GM18870 (cell line): Measurements from ENCODE around the gene TMEM106B.
"Not testable (repeated sequence)": the region's sequence is repeated elsewhere in the genome, so short reads cannot be mapped to it uniquely, and the experiment has no call there.

Source experiments
- ATAC-seq: cut with Tn5 transposase; IDR thresholded peaks from one replicate; pipeline ENCODE4 v1.9.1; 2021; ENCODE audit warnings: moderate library complexity; ENCODE audit not compliant: unreplicated experiment

Gene TMEM106B

GRCh38 chr7:12211054-12211710, at the start of gene TMEM106B:
Gene TMEM106B, plus strand, starts transcription at chr7:12211294. Its CDS starts 3,517 bp downstream, at chr7:12214811.
- peak; percentile 90 for ATAC-seq

- ATAC-seq: no peak
These were observed 48.5 kb upstream of the TMEM106B start for GRCh38 chr7:12162415-12163113.

DNA sequence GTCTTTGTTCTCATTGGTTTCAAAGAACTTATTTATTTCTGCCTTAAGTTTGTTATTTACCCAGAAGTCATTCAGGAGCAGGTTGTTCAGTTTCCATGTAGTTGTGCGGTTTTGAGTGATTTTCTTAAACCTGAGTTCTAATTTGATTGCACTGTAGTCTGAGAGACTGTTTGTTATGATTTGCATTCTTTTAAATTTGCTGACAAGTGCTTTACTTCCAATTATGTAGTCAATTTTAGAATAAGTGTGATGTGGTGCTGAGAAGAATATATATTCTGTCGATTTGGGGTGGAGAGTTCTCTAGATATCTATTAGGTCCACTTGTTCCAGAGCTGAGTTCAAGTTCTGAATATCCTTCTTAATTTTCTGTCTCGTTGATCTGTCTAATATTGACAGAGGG, 43.0 kb upstream of the TMEM106B start:
- ATAC-seq: not testable (repeated sequence)

DNA sequence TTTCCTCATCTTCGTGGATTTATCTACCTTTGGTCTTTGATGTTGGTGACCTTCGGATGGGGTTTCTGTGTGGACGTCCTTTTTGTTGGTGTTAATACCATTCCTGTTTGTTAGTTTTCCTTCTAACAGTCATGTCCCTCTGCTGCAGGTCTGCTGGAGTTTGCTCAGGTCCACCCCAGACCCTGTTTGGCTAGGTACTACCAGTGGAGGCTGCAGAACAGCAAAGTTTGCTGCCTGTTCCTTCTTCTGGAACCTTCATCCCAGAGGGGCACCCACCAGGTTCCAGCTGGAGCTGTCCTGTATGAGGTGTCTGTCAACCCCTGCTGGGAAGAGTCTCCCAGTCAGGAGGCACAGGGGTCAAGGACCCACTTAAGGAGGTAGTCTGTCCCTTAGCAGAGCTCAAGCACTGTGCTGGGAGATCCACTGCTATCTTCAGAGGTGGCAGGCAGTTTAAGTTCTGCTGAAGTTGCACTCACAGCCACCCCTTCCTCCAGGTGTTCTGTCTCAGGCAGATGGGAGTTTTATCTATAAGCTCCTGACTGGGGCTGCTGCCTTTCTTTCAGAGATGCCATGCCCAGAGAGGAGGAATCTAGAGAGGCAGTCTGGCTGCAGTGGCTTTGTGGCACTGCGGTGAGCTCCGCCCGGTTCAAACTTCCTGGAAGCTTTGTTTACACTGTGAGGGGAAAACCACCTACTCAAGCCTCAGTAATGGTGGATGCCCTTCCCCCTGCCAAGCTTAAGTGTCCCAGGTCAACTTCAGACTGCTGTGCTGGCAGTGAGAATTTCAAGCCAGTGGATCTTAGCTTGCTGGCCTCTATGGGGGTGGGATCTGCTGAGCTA, 40.9 kb upstream of the TMEM106B start:
- ATAC-seq: not testable (repeated sequence)

GRCh38 chr7:12173671-12174070, 37.4 kb upstream of the TMEM106B start:
- ATAC-seq: no peak

DNA sequence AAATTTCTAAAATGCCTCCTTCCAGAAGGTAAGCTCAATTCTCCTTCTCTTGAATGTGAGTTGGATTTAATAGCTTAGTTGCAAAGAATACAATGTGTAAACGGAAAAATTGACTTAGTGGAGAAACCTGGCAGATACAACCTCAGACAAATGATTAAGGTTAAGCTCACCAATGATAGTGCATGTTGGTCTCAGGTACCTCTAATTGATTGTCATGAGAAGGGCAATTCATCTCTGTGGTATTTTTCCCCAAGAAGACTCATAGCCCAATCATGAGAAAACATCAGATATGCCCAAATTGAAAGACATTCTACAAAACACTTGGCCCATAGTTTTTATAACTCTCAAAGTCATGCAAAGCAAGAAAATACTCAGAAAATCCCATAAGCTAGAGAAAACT, 36.2 kb upstream of the TMEM106B start:
- no peak for ATAC-seq

- no peak for ATAC-seq
These were observed 32.8 kb upstream of the TMEM106B start for GRCh38 chr7:12178317-12178716.

DNA sequence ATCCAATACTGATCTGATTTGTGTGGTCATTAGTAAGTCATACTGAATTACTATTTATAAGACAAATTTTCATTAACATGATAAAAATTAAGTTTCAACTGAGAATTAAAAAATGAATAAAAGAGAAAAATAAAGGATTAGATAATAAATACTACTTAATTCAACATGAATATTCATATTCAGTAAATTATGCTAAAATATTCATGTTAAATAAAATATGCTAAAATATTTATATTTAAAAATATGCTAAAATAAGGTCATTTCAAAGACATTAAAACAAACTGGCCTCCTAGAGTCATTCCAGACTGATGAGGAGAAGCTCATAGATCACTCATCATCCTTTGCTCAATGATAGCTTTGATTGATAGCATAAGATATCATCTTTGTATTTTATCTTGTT, 16.7 kb upstream of the TMEM106B start:
- no peak for ATAC-seq

DNA sequence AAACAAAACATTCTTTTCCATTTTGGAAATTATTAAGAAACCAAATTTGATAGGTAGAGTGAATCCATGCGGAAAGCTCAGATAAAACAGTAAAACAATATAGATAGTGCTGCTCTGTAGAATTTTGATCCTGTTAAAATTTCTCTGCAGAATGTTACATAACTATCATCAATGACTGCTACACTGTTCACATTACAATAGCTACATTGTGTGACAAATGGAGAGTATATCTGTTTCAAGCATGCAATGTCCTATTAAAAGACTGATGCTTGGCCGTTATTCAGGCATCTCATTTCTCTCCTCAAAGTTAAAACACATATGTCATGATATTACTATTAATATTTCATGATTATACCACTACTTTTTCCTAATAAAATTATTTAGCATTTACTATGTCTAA, 14.7 kb upstream of the TMEM106B start:
- no peak for ATAC-seq

GRCh38 chr7:12199363-12199762, 11.7 kb upstream of the TMEM106B start:
- no peak for ATAC-seq

GRCh38 chr7:12207046-12207445, 4.0 kb upstream of the TMEM106B start:
- no peak for ATAC-seq

DNA sequence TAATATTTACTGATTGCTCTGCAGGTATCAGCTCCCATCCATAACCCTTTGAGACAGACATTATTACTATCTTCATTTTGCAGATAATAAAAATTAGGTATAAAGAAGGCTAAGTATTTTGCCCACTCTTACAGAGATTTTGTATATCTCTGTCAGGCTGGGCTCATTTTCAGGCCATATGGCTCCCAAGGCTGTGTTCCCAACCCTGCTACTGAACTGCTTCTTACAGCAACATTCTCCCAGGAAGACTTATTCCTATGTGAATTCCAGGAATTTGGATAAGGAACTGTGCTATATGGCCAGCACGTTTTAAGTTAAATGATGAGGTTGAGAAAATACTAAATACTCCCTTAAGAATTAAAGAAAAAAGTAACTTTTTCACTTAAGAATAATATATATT, 1.9 kb upstream of the TMEM106B start:
- no peak for ATAC-seq

DNA sequence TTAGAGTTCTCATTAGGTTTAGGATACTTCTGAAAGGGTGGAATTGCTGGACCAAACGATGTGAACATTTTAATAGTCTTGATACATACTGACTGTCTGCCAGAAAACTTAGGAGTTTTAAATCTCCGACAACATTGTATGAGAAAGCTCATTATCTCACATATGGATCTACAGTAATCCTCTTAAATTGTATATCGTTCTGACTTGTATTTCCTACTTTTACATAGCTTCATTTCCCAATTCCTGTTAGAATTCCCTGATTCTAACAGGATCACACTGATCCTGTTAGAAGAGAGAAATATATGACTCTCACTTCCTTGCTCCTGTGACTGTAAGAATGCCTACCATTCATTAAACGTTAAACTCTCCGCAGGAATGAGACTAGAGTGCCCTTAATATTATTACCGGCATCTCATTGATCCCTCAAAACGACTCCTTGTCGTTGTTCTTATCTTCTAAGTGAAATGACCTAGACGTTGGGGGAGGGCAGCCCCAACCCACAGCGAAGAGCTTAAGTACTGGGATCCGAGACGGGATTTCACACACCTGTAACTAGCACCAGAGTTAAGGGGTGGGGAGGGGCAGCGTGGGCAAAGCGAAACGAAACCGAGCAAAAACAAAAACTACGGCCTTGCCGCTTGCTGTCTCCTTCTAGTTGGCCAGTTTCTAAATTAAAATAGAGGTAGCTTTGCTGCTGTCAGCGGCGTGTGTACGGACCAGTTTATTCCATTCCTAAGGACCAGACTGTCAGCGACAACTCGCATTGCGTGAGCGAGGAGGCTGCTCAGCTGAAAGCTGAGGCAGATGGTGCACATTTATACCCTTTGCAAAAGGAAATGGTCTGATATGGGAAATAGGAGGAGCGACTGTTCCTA, 678 bp upstream of the TMEM106B start:
- peak; percentile 46 for ATAC-seq

DNA sequence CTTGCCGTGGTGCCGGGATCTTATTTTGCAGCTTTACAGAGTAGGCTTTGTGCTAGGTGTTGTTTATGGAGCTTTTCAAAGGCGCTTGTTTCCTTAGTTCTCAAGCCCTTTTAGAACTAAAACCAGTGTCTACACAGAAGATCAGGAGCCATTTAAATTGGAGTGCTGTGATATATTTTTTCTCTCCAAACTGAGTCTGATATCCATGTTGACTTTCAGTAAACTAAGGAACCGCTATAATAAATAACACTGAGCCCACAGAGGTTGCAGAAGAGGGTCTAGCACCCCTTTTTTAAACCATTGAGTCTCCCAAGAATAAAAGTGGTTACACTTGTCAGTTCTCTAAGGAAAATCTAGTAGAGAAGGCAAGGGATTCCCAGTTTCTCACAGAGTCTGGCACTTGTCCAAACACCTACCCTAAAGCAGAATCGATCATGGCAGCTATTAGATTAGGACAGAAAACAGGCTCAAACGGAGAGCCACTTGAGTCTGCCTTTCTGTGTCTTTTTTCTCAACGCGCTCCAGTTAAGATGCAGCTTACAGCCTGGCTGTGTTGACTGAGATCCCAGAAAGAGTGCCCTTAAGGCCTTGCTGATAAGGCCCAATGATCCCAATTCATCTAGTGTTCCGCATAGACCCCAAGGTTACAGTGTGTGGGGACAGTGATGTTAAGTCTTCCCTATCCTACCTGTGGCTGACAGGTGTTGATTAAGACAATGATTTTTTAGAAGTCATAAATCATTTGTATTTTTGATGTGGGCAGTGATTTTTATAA, 804 bp downstream of the TMEM106B start:
- no peak for ATAC-seq

DNA sequence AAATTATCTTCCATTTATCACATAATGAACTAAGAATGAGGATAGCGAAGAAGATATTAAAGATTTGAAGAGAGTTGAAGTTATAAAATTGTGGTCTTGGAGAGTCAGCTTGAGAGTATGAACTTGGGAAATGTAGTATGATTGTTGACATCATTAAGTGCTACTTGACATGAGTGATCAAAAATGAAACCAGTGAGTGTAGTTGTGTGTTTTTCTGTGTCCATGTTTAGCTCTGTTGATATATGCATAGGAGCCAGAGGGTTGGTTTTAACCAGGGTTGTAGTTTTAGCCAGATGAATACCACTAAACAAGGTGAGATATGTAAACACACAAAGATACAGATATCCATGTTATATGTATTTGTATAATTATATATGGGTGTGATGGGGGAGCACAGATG, 6.2 kb downstream of the TMEM106B start:
- no peak for ATAC-seq

GRCh38 chr7:12220389-12221046, 9.4 kb downstream of the TMEM106B start:
- no peak for ATAC-seq

DNA sequence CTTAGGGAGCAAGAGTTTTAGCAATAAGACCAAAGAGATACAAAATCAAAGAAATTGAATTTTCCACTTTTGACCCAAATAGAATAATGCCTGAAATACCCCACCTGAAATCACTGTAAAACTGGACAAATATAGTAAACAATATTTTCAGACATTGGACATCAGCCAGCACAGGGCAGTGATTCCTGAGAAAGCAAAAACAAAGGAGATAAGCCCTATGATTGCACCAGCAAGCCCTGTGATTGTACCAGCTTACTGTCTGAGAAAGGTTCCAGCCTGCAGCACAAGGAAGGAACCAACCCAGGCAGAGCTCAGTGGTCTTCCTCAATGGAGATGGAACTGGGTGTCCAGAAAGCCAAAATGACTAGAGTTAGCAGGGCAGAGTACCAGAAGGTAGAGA, 10.3 kb downstream of the TMEM106B start:
- ATAC-seq: no peak

DNA sequence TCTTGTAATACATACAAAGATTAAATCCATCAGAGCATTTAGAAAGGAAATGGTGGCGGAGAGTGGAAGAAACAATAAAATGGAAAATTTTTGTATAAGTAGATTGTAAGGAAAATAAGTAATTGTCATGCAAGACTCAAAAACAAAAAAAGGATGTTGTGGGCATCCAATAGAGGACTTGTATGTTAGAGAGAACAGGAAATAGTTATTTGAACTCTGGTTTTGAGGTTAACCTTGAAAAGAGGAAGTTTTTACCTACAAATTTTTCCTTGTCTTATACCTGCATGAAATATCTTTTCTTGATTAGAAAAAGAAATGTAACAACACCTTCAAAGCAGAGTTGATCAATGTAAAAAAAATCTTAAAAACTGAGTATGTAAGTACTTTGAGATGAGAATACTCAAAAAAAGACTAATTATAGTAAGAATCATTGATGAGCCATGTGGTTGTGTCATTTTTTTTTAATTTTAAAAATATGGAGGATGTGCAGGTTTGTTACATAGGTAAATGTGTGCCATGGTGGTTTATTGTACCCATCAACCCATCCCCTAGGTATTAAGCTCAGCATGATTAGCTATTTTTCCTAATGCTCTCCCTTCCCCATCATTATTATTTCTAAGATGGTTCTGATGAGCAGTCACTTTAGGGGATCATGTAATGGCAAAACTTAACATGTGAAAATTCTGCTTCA, 11.9 kb downstream of the TMEM106B start:
- peak; percentile 96 for ATAC-seq

DNA sequence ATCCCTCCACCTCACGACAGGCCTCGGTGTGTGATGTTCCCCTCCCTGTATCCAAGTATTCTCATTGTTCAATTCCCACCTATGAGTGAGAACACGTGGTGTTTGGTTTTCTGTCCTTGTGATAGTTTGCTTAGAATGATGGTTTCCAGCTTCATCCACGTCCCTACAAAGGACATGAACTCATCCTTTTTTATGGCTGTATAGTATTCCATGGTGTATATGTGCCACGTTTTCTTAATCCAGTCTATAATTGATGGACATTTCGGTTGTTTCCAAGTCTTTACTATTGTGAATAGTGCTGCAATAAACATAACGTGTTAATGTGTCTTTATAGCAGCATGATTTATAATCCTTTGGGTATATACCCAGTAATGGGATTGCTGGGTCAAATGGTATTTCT, 13.9 kb downstream of the TMEM106B start:
- not testable (repeated sequence) for ATAC-seq
